Activated T-cell treated with anti-CD3 and anti-CD28 coated beads for 1 hour (primary cell): ENCODE results near the gene UHRF2.
"Not testable (repeated sequence)": the region's sequence is repeated elsewhere in the genome, so short reads cannot be mapped to it uniquely, and the experiment has no call there.

Experiments
- DNase-seq: peaks from one replicate; pipeline ENCODE4 v3.0.0-alpha.2; 2020; ENCODE audit warnings: low read depth

The UHRF2 gene

GRCh38 chr9:6428940-6429889 is 16.2 kb downstream of the UHRF2 start:
- no peak for DNase-seq

GRCh38 chr9:6431038-6431437 is 18.0 kb downstream of the UHRF2 start:
- DNase-seq, result no peak

GRCh38 chr9:6433410-6433809 is 20.4 kb downstream of the UHRF2 start:
- no peak for DNase-seq

- DNase-seq, result no peak
Observed at GRCh38 chr9:6439051-6439703, 26.2 kb downstream of the UHRF2 start.

GRCh38 chr9:6440405-6440804 is 27.4 kb downstream of the UHRF2 start:
- no peak for DNase-seq

GRCh38 chr9:6441269-6441668 is 28.3 kb downstream of the UHRF2 start:
- no peak for DNase-seq

- DNase-seq, result no peak
Observed at GRCh38 chr9:6443661-6444060, 30.7 kb downstream of the UHRF2 start.

GRCh38 chr9:6444128-6444527 is 31.1 kb downstream of the UHRF2 start:
- no peak for DNase-seq

- no peak for DNase-seq
Observed at GRCh38 chr9:6449086-6449485, 36.1 kb downstream of the UHRF2 start.

GRCh38 chr9:6449645-6450044 is 36.6 kb downstream of the UHRF2 start:
- DNase-seq, result no peak

GRCh38 chr9:6450641-6451375 is 37.8 kb downstream of the UHRF2 start:
- no peak for DNase-seq

GRCh38 chr9:6455292-6455691 is 42.3 kb downstream of the UHRF2 start:
- not testable (repeated sequence) for DNase-seq

- DNase-seq, result not testable (repeated sequence)
Observed at GRCh38 chr9:6458704-6459103, 45.7 kb downstream of the UHRF2 start.

- no peak for DNase-seq
Observed at GRCh38 chr9:6459718-6460117, 46.7 kb downstream of the UHRF2 start.

GRCh38 chr9:6460189-6460768 is 47.3 kb downstream of the UHRF2 start:
- no peak for DNase-seq

GRCh38 chr9:6461619-6462018 is 48.6 kb downstream of the UHRF2 start:
- DNase-seq, result no peak

- no peak for DNase-seq
Observed at GRCh38 chr9:6467006-6467625, 54.1 kb downstream of the UHRF2 start.

- no peak for DNase-seq
Observed at GRCh38 chr9:6471231-6471850, 58.3 kb downstream of the UHRF2 start.

- no peak for DNase-seq
Observed at GRCh38 chr9:6473151-6473550, 60.2 kb downstream of the UHRF2 start.

GRCh38 chr9:6479959-6480358 is 67.0 kb downstream of the UHRF2 start:
- DNase-seq, result no peak

- DNase-seq, result no peak
Observed at GRCh38 chr9:6484210-6484609, 71.2 kb downstream of the UHRF2 start.
